Esophagus muscularis mucosa (tissue), 4 donors: ENCODE measurements around the gene TRPV6.

Experiments
- EP300 ChIP-seq: sonication (generic); formaldehyde crosslinking; IDR thresholded peaks from one replicate; pipeline ENCODE4 v1.6.1; 2017; ENCODE audit warnings: antibody characterized with exemption
- POLR2A ChIP-seq: fragments of 450-650 bp; IDR thresholded peaks from one replicate; pipeline ENCODE4 v1.6.1; 2017; ENCODE audit warnings: antibody characterized with exemption, moderate library complexity, mild to moderate bottlenecking, low read depth
- POLR2AphosphoS5 ChIP-seq, 2 donors: sonication (generic); formaldehyde crosslinking; IDR thresholded peaks; one replicate each; pipeline ENCODE4 v1.6.1; 2017; ENCODE audit warnings: antibody characterized with exemption in 2 of 2
- TF ChIP-seq, protein P1 (sequence below), 3 experiments: fragments of 200-600 bp in 2 of 3; fragments of 450-650 bp in 1 of 3; sonication (generic) in 2 of 3; IDR thresholded peaks; one replicate each; pipeline ENCODE4 v1.5.1; 2017 to 2019; ENCODE audit warnings: antibody characterized with exemption in 3 of 3, mild to moderate bottlenecking in 2 of 3, moderate library complexity in 1 of 3

DNA sequence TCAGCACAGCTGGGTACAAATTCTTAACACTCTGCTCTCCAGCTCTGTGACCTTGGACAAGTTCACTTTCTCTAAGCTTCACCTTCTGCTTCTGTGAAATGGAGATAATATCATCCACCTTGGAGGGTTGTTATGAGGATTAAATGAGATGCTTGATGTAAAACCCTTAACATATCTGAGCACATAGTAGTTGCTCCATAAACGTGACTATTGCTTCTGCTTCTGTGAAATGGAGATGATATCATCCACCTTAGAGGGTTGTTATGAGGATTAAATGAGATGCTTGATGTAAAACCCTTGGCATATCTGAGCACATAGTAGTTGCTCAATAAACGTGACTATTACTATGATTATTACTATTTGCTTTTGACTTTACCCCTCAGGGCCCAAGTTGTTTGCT, 16.1 kb downstream of the TRPV6 start:
- TF ChIP-seq, protein P1, sequence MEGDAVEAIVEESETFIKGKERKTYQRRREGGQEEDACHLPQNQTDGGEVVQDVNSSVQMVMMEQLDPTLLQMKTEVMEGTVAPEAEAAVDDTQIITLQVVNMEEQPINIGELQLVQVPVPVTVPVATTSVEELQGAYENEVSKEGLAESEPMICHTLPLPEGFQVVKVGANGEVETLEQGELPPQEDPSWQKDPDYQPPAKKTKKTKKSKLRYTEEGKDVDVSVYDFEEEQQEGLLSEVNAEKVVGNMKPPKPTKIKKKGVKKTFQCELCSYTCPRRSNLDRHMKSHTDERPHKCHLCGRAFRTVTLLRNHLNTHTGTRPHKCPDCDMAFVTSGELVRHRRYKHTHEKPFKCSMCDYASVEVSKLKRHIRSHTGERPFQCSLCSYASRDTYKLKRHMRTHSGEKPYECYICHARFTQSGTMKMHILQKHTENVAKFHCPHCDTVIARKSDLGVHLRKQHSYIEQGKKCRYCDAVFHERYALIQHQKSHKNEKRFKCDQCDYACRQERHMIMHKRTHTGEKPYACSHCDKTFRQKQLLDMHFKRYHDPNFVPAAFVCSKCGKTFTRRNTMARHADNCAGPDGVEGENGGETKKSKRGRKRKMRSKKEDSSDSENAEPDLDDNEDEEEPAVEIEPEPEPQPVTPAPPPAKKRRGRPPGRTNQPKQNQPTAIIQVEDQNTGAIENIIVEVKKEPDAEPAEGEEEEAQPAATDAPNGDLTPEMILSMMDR (IDR thresholded peaks at IDR 0.05) = no peak
- TF ChIP-seq POLR2AphosphoS5 (IDR thresholded peaks at IDR 0.05) (no peak), EP300 (no peak), POLR2A (no peak)
